OCI-LY3 (cell line): ENCODE measurements around the gene LGALS1.
"Not testable (repeated sequence)": the region's sequence is repeated elsewhere in the genome, so short reads cannot be mapped to it uniquely, and the experiment has no call there.

Experiments
- H2AFZ ChIP-seq: fragments of 200-600, 300-600 bp; shearing (Covaris generic); 2 replicates; pipeline ENCODE4 v1.6.0; 2014; ENCODE audit warnings: antibody characterized with exemption, low read depth, low read length
- H3K27ac ChIP-seq: fragments of 200-600, 300-600 bp; sonication (generic); 2 replicates; pipeline ENCODE4 v1.5.1; 2014; ENCODE audit warnings: mild to moderate bottlenecking, low read length, moderate library complexity, mixed read lengths
- H3K27me3 ChIP-seq: fragments of 200-600, 300-600 bp; sonication (generic); 2 replicates; pipeline ENCODE4 v1.6.1; 2014; ENCODE audit warnings: low read depth, low read length, mixed read lengths
- H3K36me3 ChIP-seq: fragments of 200-600, 300-600 bp; sonication (generic); replicated peaks from 2 replicates; pipeline ENCODE3; 2014; ENCODE audit warnings: low read depth, low read length, mixed read lengths
- H3K4me1 ChIP-seq: fragments of 300-600, 200-600 bp; sonication (generic); 2 replicates; pipeline ENCODE4 v1.6.1; 2014; ENCODE audit warnings: low read length, mixed read lengths
- H3K4me2 ChIP-seq: fragments of 200-600, 300-600 bp; sonication (generic); 2 replicates; pipeline ENCODE4 v1.6.1; 2014; ENCODE audit warnings: low read length, mixed read lengths
- H3K4me3 ChIP-seq: fragments of 300-600, 200-600 bp; sonication (generic); 2 replicates; pipeline ENCODE4 v1.5.1; 2014; ENCODE audit warnings: antibody characterized with exemption, mild to moderate bottlenecking, low read length, moderate library complexity
- H3K79me2 ChIP-seq: fragments of 300-600, 200-600 bp; shearing (Covaris generic); 2 replicates; pipeline ENCODE4 v1.6.1; 2014; ENCODE audit warnings: mild to moderate bottlenecking, low read length, mixed read lengths
- H3K9ac ChIP-seq: fragments of 300-600, 200-600 bp; shearing (Covaris generic); 2 replicates; pipeline ENCODE4 v1.6.0; 2014; ENCODE audit warnings: mild to moderate bottlenecking, low read length, moderate library complexity
- H3K9me3 ChIP-seq: fragments of 200-600, 300-600 bp; shearing (Covaris generic); 2 replicates; pipeline ENCODE4 v1.6.1; 2014; ENCODE audit warnings: low read length, mixed read lengths; ENCODE audit not compliant: insufficient read depth
- H4K20me1 ChIP-seq: fragments of 200-600, 300-600 bp; sonication (generic); 2 replicates; pipeline ENCODE4 v1.6.1; 2016; ENCODE audit warnings: low read length, mixed read lengths; ENCODE audit not compliant: insufficient read depth
- EZH2phosphoT487 ChIP-seq: fragments of 200-600 bp; shearing (Covaris generic); IDR thresholded peaks from 2 replicates; pipeline ENCODE4 v1.6.1; 2018; ENCODE audit warnings: antibody characterized with exemption, mixed run types, low read depth
- TF ChIP-seq, protein P1 (sequence below): fragments of 200-600, 300-600 bp; sonication (generic); IDR thresholded peaks from 2 replicates; pipeline ENCODE4 v1.5.1; 2014; ENCODE audit warnings: antibody characterized with exemption, low read length, low read depth

Gene LGALS1

DNA sequence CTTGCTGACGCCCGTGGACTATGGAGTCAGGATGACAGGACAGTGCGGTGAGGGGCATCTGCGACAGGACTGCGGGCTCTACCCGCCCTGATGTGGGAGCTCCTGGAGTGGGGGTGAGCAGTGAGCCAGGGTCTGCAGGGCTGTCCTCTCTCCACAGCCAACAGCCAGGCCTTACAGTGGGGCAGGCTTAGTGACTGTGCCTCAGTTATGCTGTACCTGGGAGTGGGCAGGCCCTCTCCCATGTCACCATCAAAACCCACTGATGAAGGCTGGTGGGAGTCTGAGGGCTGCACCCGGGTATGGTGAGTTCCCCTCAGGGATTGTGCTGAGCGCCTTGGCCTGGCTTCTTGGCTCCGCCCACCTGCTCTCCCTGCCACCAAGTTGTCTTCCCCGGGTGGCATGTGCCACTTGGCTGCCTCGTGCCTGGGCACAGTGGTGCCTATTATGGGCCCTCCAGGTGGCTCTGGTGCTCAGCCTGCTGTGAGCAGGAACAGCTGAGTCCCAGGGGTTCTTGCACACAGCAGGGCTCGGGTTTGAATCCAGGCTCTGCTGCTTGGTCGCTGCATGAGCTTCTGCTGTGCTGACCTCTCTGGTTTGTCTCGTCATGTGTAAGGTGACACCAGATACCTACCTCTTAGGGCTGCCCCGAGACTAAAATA is 17.3 kb downstream of the LGALS1 start:
- H3K4me2 ChIP-seq, result no peak overlapping the region
- H3K27ac ChIP-seq, result no peak overlapping the region
- TF ChIP-seq, protein P1, sequence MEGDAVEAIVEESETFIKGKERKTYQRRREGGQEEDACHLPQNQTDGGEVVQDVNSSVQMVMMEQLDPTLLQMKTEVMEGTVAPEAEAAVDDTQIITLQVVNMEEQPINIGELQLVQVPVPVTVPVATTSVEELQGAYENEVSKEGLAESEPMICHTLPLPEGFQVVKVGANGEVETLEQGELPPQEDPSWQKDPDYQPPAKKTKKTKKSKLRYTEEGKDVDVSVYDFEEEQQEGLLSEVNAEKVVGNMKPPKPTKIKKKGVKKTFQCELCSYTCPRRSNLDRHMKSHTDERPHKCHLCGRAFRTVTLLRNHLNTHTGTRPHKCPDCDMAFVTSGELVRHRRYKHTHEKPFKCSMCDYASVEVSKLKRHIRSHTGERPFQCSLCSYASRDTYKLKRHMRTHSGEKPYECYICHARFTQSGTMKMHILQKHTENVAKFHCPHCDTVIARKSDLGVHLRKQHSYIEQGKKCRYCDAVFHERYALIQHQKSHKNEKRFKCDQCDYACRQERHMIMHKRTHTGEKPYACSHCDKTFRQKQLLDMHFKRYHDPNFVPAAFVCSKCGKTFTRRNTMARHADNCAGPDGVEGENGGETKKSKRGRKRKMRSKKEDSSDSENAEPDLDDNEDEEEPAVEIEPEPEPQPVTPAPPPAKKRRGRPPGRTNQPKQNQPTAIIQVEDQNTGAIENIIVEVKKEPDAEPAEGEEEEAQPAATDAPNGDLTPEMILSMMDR, result no peak
- no peak for TF ChIP-seq EZH2phosphoT487
- peaks cover 6% of the 10 kb centered on the region; the same call in 1 of the 2 replicates for H3K79me2 ChIP-seq
- H3K9me3 ChIP-seq, result no peaks in the 10 kb centered on the region
- no peaks in the 10 kb centered on the region for H3K27me3 ChIP-seq
- no peaks in the 10 kb centered on the region for H4K20me1 ChIP-seq
- no peak overlapping the region for H3K4me3 ChIP-seq
- H3K9ac ChIP-seq, result no peak overlapping the region
- no peak overlapping the region for H2AFZ ChIP-seq
- peaks cover 33% of the 10 kb centered on the region for H3K36me3 ChIP-seq
- no peaks in the 10 kb centered on the region for H3K4me1 ChIP-seq

DNA sequence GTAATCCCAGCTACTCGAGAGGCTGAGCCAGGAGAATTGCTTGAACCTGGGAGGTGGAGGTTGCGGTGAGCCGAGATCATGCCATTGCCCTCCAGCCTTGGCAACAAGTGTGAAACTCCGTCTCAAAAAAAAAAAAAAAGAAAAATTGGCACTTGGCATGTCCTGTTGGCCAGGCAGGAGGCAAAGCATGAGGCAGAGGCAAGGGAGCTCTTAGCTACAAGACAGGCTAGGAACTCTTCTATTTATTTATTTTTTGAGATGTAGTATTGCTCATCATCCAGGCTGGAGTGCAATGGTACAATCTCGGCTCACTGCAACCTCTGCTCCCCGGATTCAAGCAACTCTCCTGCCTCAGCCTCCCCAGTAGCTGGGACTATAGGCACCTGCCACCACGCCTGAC is 18.7 kb downstream of the LGALS1 start:
- not testable (repeated sequence) for H4K20me1 ChIP-seq, H3K4me3 ChIP-seq, H3K27ac ChIP-seq, H2AFZ ChIP-seq, H3K79me2 ChIP-seq, H3K27me3 ChIP-seq, H3K9me3 ChIP-seq, H3K9ac ChIP-seq, H3K4me2 ChIP-seq, H3K4me1 ChIP-seq
- peaks cover 22% of the 10 kb centered on the region for H3K36me3 ChIP-seq

DNA sequence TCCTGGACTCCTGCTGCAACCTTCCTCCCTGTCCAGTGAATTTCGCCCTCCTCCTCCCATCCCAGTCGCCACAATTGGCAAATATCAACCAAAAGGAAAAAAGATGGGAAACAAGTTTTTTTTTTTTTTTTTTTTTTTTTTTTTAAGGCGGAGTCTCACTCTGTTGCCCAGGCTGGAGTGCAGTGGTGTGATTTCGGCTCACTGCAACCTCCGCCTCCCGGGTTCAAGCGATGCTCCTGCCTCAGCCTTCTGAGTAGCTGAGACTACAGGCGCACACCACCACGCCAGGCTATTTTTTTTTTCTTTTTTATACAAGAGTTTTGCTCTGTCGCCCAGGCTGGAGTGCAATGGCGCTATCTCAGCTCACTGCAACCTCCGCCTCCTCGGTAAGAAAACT is 20.8 kb downstream of the LGALS1 start:
- H3K27me3 ChIP-seq, H3K9me3 ChIP-seq, H3K27ac ChIP-seq, H3K4me2 ChIP-seq, H3K4me3 ChIP-seq, H3K9ac ChIP-seq, H3K4me1 ChIP-seq, H4K20me1 ChIP-seq, H2AFZ ChIP-seq, H3K79me2 ChIP-seq: not testable (repeated sequence)
- peaks cover 18% of the 10 kb centered on the region for H3K36me3 ChIP-seq

DNA sequence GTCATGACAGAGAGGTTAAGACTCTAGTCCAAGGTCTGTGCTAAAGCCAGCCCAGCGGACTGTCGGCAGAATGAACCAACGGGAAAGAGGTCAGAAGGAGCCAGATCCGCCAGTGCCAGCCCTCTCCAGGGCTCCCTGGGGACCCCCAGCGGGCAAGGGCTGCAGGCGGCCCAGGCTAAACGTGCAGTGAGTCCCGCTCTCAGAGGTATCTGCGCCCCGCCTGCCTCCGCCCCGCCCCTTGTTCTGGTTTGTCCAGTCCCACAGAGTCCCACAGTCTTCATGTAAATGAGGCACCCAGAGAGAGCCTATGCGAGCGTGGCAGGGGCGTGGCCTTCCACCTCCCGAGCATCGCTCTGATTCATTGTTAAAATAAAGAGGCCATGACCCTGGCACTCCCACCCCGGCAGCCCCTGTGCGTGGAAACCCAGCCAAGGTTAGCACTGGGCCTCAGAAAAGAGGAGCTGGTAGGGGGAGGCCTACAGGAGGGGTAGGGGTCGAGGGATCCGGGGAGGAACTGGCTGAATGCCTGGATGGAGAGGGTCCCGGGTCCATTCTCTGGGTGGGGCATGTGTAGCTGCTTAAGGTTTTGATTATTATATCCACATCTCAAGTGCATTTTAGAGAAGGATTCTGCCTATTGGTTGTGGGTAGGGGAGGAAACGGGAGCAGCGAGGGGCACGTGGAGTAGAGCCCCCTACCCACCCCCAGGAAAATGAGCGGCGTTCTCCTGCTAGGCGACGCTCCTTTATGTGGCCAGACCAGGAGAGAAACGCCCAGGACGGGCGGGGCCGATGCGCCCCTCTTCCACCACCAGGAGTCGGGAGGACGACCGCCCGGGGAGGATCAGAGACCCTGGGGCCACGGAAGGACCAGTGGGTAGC is 21.5 kb downstream of the LGALS1 start, which contains the start of gene TRIOBP:
TSS of gene TRIOBP (plus strand) at position 392 of the 881 bp plus-strand sequence. CDS start 4,318 bp downstream, outside the sequence.
- no peak within 1 kb of the TSS for H3K27ac ChIP-seq
- H2AFZ ChIP-seq, result no peak within 1 kb of the TSS

More for the DNA sequence above, 21.5 kb downstream of the LGALS1 start, which contains the start of gene TRIOBP:
- no peaks in the 10 kb centered on the region for H3K27me3 ChIP-seq
- H3K4me1 ChIP-seq, result no peaks in the 10 kb centered on the region
- peaks cover 12% of the 10 kb centered on the region for H3K36me3 ChIP-seq
- H4K20me1 ChIP-seq, result no peaks in the 10 kb centered on the region
- no peak within 1 kb of the TSS for H3K4me3 ChIP-seq
- H3K9ac ChIP-seq, result no peak within 1 kb of the TSS
- H3K79me2 ChIP-seq, result no peaks in the 10 kb centered on the region
- H3K4me2 ChIP-seq, result no peak within 1 kb of the TSS
- no peaks in the 10 kb centered on the region for H3K9me3 ChIP-seq
- TF ChIP-seq, protein P1, result no peak
- no peak for TF ChIP-seq EZH2phosphoT487
